K562 (cell line): ENCODE results near the gene MYO3B. TPM values are rescaled to one million over a fixed set of nuclear protein-coding genes. Genes with fewer than 3 reads are reported as not detected.

Experiments
- ATAC-seq: fragments of 200-7000 bp; cut with Tn5 transposase; 3 replicates; pipeline ENCODE4 v1.9.1; 2020; ENCODE audit warnings: moderate library complexity
- BruUV-seq: library from RNA; stranded (reverse); fragments of 400-500 nt; replicated peaks from 2 replicates; lab custom pipeline; 2021; lab: Mats Ljungman, UMichigan
- CTCF ChIA-PET: fragments of 300-600 bp; formaldehyde crosslinking; extraction: SDS; loops from one replicate; lab custom pipeline; 2021; ENCODE audit warnings: low intra/inter-chr PET ratio; lab: Yijun Ruan, JAX
- POLR2A ChIA-PET: fragments of 300-600, 350-650 bp; sonication (Branson Sonifier 250); formaldehyde crosslinking; extraction: SDS; loops from one replicate; lab custom pipeline; 2021; ENCODE audit warnings: antibody characterized with exemption, inconsistent platforms; lab: Yijun Ruan, JAX
- DNase-seq, 4 experiments: peaks; one replicate each; pipeline versions ENCODE4 v3.0.0 to v3.0.0-alpha.2; 2011 to 2018; ENCODE audit warnings: low spot score in 3 of 4, mixed read lengths in 3 of 4; ENCODE audit errors: extremely low read depth in 1 of 4
- FAIRE-seq: peaks from 2 replicates; lab custom pipeline; 2011; peaks lifted over from hg19 to GRCh38; lab: Jason Lieb, UNC
- H2AFZ ChIP-seq: 2 replicates; pipeline ENCODE4 v1.6.0; 2011; ENCODE audit warnings: low read depth, low read length, control low read depth, inconsistent platforms
- H3K27ac ChIP-seq: fragments of 200-600 bp; 3 replicates; pipeline ENCODE4 v1.8.0; 2011; ENCODE audit warnings: low read depth, mild to moderate bottlenecking, control low read depth, inconsistent platforms, low read length, moderate library complexity, mixed read lengths; ENCODE audit errors: extremely low read depth
- H3K27me3 ChIP-seq, 2 experiments: fragments of 300-600 bp in 1 of 2; 2 replicates in 1 of 2; 3 replicates in 1 of 2; pipeline versions ENCODE4 v1.6.0 to v1.8.0; 2011; ENCODE audit warnings: inconsistent platforms in 2 of 2, low read length in 2 of 2, mild to moderate bottlenecking in 1 of 2, mixed read lengths in 1 of 2, moderate library complexity in 1 of 2; ENCODE audit not compliant: control insufficient read depth in 2 of 2, insufficient read depth in 2 of 2
- H3K36me3 ChIP-seq: fragments of 300-600 bp; 3 replicates; pipeline ENCODE4 v1.8.0; 2011; ENCODE audit warnings: mild to moderate bottlenecking, low read length, inconsistent platforms; ENCODE audit not compliant: control insufficient read depth, insufficient read depth
- H3K4me1 ChIP-seq, 2 experiments: fragments of 200-600 bp in 1 of 2; replicated peaks in 1 of 2; 2 replicates in 1 of 2; 3 replicates in 1 of 2; pipeline versions ENCODE4 v1.5.1 to v1.8.0; 2011; ENCODE audit warnings: inconsistent platforms in 2 of 2, low read length in 2 of 2, mild to moderate bottlenecking in 1 of 2, mixed read lengths in 1 of 2, moderate library complexity in 1 of 2; ENCODE audit not compliant: control insufficient read depth in 2 of 2, insufficient read depth in 2 of 2
- H3K4me2 ChIP-seq: 2 replicates; pipeline ENCODE4 v1.6.1; 2011; ENCODE audit warnings: low read length, control low read depth, inconsistent platforms, mixed read lengths; ENCODE audit not compliant: insufficient read depth
- H3K4me3 ChIP-seq: fragments of 200-600 bp; sonication (generic), shearing (Covaris generic); 2 replicates; pipeline ENCODE4 v1.5.1; 2016; ENCODE audit warnings: control low read depth, inconsistent platforms
- H3K79me2 ChIP-seq: fragments of 200-600 bp; 3 replicates; pipeline ENCODE4 v1.8.0; 2011; ENCODE audit warnings: low read length, inconsistent platforms; ENCODE audit not compliant: control insufficient read depth, insufficient read depth
- H3K9ac ChIP-seq, 2 experiments: 2 replicates each; pipeline versions ENCODE4 v1.6.0 to v1.6.1; 2011; ENCODE audit warnings: low read depth in 2 of 2, low read length in 2 of 2, control low read depth in 1 of 2, inconsistent platforms in 1 of 2, mild to moderate bottlenecking in 1 of 2, mixed read lengths in 1 of 2; ENCODE audit not compliant: insufficient read depth in 1 of 2
- H3K9me1 ChIP-seq: one replicate; pipeline ENCODE4 v1.6.0; 2011; ENCODE audit warnings: inconsistent platforms, mild to moderate bottlenecking, low read length, moderate library complexity; ENCODE audit not compliant: control insufficient read depth, insufficient read depth
- H3K9me3 ChIP-seq: replicated peaks from 2 replicates; pipeline ENCODE4 v1.5.1; 2011; ENCODE audit warnings: low read depth, low read length, inconsistent platforms; ENCODE audit not compliant: control insufficient read depth, insufficient read depth
- H4K20me1 ChIP-seq: replicated peaks from 2 replicates; pipeline ENCODE4 v1.6.1; 2011; ENCODE audit warnings: low read length, inconsistent platforms, mixed read lengths; ENCODE audit not compliant: control insufficient read depth, insufficient read depth
- BRCA1 ChIP-seq, 2 experiments: fragments of 450-650 bp in 1 of 2; sonication (generic) in 1 of 2; formaldehyde crosslinking in 1 of 2; IDR thresholded peaks; 2 replicates each; pipeline versions ENCODE4 v1.5.0 to v1.6.1; 2017 to 2020; ENCODE audit warnings: mild to moderate bottlenecking in 1 of 2, missing genetic modification reagents in 1 of 2
- CCNT2 ChIP-seq: IDR thresholded peaks from 2 replicates; pipeline ENCODE4 v1.6.1; 2011; ENCODE audit warnings: borderline replicate concordance, low read depth, mild to moderate bottlenecking, moderate library complexity, mixed read lengths, low read length; ENCODE audit not compliant: insufficient read length; ENCODE audit errors: extremely low read depth
- GTF2F1 ChIP-seq: IDR thresholded peaks from 2 replicates; pipeline ENCODE4 v1.6.1; 2011; ENCODE audit warnings: low read depth, low read length, improper control_type of control experiment
- HEY1 ChIP-seq: fragments of 250-450 bp; sonication (Bioruptor Pico); IDR thresholded peaks from 2 replicates; pipeline ENCODE4 v1.5.0; 2020; ENCODE audit warnings: mild to moderate bottlenecking, moderate library complexity, borderline replicate concordance
- MED1 ChIP-seq: sonication (generic); formaldehyde crosslinking; IDR thresholded peaks from 2 replicates; pipeline ENCODE4 v1.8.1; 2023; ENCODE audit warnings: missing genetic modification reagents, borderline replicate concordance
- MYC ChIP-seq, 2 experiments: fragments of 250-450 bp in 1 of 2; sonication (Bioruptor Pico) in 1 of 2; IDR thresholded peaks; 2 replicates each; pipeline versions ENCODE4 v1.5.1 to v1.6.1; 2012 to 2021; ENCODE audit warnings: low read depth in 2 of 2, borderline replicate concordance in 1 of 2, improper control_type of control experiment in 1 of 2, low read length in 1 of 2, mild to moderate bottlenecking in 1 of 2, moderate library complexity in 1 of 2
- NFYB ChIP-seq: IDR thresholded peaks from 2 replicates; pipeline ENCODE4 v1.6.1; 2011; ENCODE audit warnings: mild to moderate bottlenecking, moderate library complexity; ENCODE audit not compliant: insufficient read length; ENCODE audit errors: extremely low read depth
- OTX1 ChIP-seq: fragments of 450-650 bp; formaldehyde crosslinking; IDR thresholded peaks from 2 replicates; pipeline ENCODE4 v1.4.0; 2022; ENCODE audit warnings: mild to moderate bottlenecking
- PKNOX1 ChIP-seq: fragments of 450-650 bp; IDR thresholded peaks from 2 replicates; pipeline ENCODE4 v1.6.1; 2016
- RFX5 ChIP-seq: IDR thresholded peaks from 2 replicates; pipeline ENCODE4 v1.6.1; 2011; ENCODE audit warnings: low read depth, mild to moderate bottlenecking, improper control_type of control experiment, low read length
- TAF7 ChIP-seq: fragments of 450-650 bp; IDR thresholded peaks from 2 replicates; pipeline ENCODE4 v1.6.1; 2016; ENCODE audit warnings: missing genetic modification characterization, missing compliant biosample characterization
- YY1 ChIP-seq, 3 experiments: IDR thresholded peaks; 2 replicates each; pipeline ENCODE4 v1.6.1; 2011; ENCODE audit warnings: low read length in 2 of 3, mild to moderate bottlenecking in 2 of 3, moderate library complexity in 2 of 3, borderline replicate concordance in 1 of 3, control low read depth in 1 of 3, low read depth in 1 of 3; ENCODE audit not compliant: insufficient read depth in 3 of 3, insufficient replicate concordance in 2 of 3, control insufficient read depth in 1 of 3, insufficient read length in 1 of 3; ENCODE audit errors: extremely low read depth in 1 of 3
- ZBTB17 ChIP-seq: fragments of 450-650 bp; formaldehyde crosslinking; IDR thresholded peaks from 2 replicates; pipeline ENCODE4 v1.4.0; 2020; ENCODE audit warnings: mild to moderate bottlenecking
- ZKSCAN8 ChIP-seq: fragments of 200-800 bp; sonication (Bioruptor generic); IDR thresholded peaks from 2 replicates; pipeline ENCODE4 v1.6.1; 2016; ENCODE audit warnings: missing genetic modification characterization, missing compliant biosample characterization
- ZNF239 ChIP-seq: fragments of 250-450 bp; sonication (Bioruptor Pico); IDR thresholded peaks from 2 replicates; pipeline ENCODE4 v1.4.0; 2020; ENCODE audit warnings: mild to moderate bottlenecking
- ZNF347 ChIP-seq: fragments of 450-650 bp; formaldehyde crosslinking; IDR thresholded peaks from 2 replicates; pipeline ENCODE4 v1.4.0; 2020; ENCODE audit warnings: low read depth, mild to moderate bottlenecking, moderate library complexity
- WGBS: fragments of 100-300 bp; shearing (Covaris generic); methylation state at CpG from one replicate; pipeline ENCODE4 v1.1.6; 2016; ENCODE audit warnings: low coverage, mixed read lengths; ENCODE audit not compliant: insufficient coverage; ENCODE audit errors: missing lambda C conversion rate; 5-methylcytosine and 5-hydroxymethylcytosine counted together
- in situ Hi-C: fragments of 300-500 bp; cut with MboI; formaldehyde crosslinking; loops from 4 replicates; pipeline ENCODE4 v1.15.0; 2018; ENCODE audit warnings: inconsistent platforms, mixed read lengths
- intact Hi-C: fragments of 100-400 bp; cut with micrococcal nuclease; formaldehyde crosslinking; loops from 2 replicates; pipeline ENCODE4 v1.14.2; 2022
- polyA plus RNA-seq, 8 experiments: library from polyadenylated mRNA; depleted of rRNA in 4 of 8; stranded (reverse) in 5 of 8; unstranded in 3 of 8; fragments of >200 nt; fragmentation: Nextera tagmentation in 2 of 8; fragmentation: Illumina TruSeq in 1 of 8; extraction: Ambion mirVana in 2 of 8; extraction: Trizol in 1 of 8; gene quantifications; 2 replicates each; pipeline versions ENCODE4 v1.2.1 to v1.2.3, GENCODE V29; 2011 to 2014; ENCODE audit warnings: inconsistent platforms in 1 of 8, missing spikeins in 1 of 8
- total RNA-seq, 7 experiments: library from RNA; depleted of rRNA in 6 of 7; stranded (reverse); fragments of >200 nt in 6 of 7; fragmentation: Illumina TruSeq in 2 of 7; extraction: Trizol in 2 of 7; gene quantifications; 2 replicates each; pipeline versions ENCODE4 v1.2.1 to v1.2.3, GENCODE V29; 2011 to 2021; ENCODE audit warnings: low replicate concordance in 1 of 7

MYO3B gene
- total and polyA plus RNA-seq, 9 of the 15 experiments (the other 6 are each of a cell fraction or from before 2014, with no cell fraction given): 2.7 to 6.5 (median 3.6) TPM

- TF ChIP-seq PKNOX1: peak; percentile 53; the same call in 1 of the 2 replicates
These were observed 183.4 kb downstream of the MYO3B start (continued) for GRCh38 chr2:170361090-170361936.

- no TSS peak for BruUV-seq
- Histone ChIP-seq H3K27ac (peak overlapping the region; percentile 75), H3K9me1 (no peaks in the 10 kb centered on the region), H3K9ac (peak overlapping the region in 1 of 2 experiments; percentile 58; a peak in 2 of 4 replicates), H3K27me3 (no peaks in the 10 kb centered on the region), H4K20me1 (no peaks in the 10 kb centered on the region), H2AFZ (peak overlapping the region; percentile 94), H3K79me2 (peaks cover 7% of the 10 kb centered on the region; the same call in 1 of the 3 replicates), H3K4me3 (no peak overlapping the region), H3K4me2 (peak overlapping the region; percentile 78), H3K4me1 (peaks cover 0 to 56% of the 10 kb centered on the region in 2 experiments; a peak in 4 of 5 replicates), H3K9me3 (no peaks in the 10 kb centered on the region), H3K36me3 (no peaks in the 10 kb centered on the region)
- FAIRE-seq (no peak), ATAC-seq (no peak), DNase-seq (peak in 1 of 4 experiments; percentile 34)
- 55% methylated on average over 3 of the region's 3 CpGs for WGBS
- ChIA-PET POLR2A (interaction anchor here (0.6 to 1.7 kb wide), 5 partner anchors 22 to 446 kb away, joined by 3 to 6 read pairs (median 3); no protein-coding TSS in a partner anchor), CTCF (interaction anchor here (0.7 to 2.4 kb wide), 3 partner anchors 127 to 452 kb away, joined by 4 to 17 read pairs (median 4); no protein-coding TSS in a partner anchor)
- in situ Hi-C loops: loop anchor here (5.0 to 10.0 kb wide), 2 partner anchors 125 to 452 kb away; partner anchors contain the start of gene GAD1
- intact Hi-C loops: loop anchor here (5.0 to 10.0 kb wide), 4 partner anchors 358 to 910 kb away; partner anchors contain the start of genes METTL5 and UBR3
- 0 out of 2 replicates have a peak, but pooled peaks have one; percentile 63 for TF ChIP-seq ZNF239 (CRISPR knock-in tag)
- 0 out of 2 replicates have a peak, but pooled peaks have one; percentile 13 for TF ChIP-seq HEY1 (CRISPR knock-in tag)
- no peak for TF ChIP-seq MED1 (CRISPR knock-in tag)
- peak; percentile 32; the same call in 1 of the 2 replicates for TF ChIP-seq TAF7 (tag)
- peak; percentile 78 for TF ChIP-seq ZBTB17 (CRISPR knock-in tag)
- TF ChIP-seq GTF2F1: no peak
- no peak for TF ChIP-seq NFYB
- 0 out of 2 replicates have a peak, but pooled peaks have one; percentile 20 for TF ChIP-seq ZKSCAN8
- 0 out of 2 replicates have a peak, but pooled peaks have one; percentile 34 for TF ChIP-seq ZNF347 (CRISPR knock-in tag)
- 0 out of 2 replicates have a peak, but pooled peaks have one; percentile 34 for TF ChIP-seq OTX1
- peak in 1 of 3 experiments; percentile 81 for TF ChIP-seq YY1 (IDR thresholded peaks at IDR 0.05; ENCODE audit: borderline replicate concordance in 1 of 3, control insufficient read depth in 1 of 3, extremely low read depth in 1 of 3, insufficient read depth in 3 of 3, insufficient read length in 1 of 3, insufficient replicate concordance in 2 of 3, low read depth in 1 of 3, low read length in 2 of 3)
- TF ChIP-seq MYC (IDR thresholded peaks at IDR 0.05; ENCODE audit: low read depth, low read length): peak; percentile 46
- 0 out of 2 replicates have a peak, but pooled peaks have one; percentile 22 for TF ChIP-seq MYC (CRISPR knock-in tag; IDR thresholded peaks at IDR 0.05; ENCODE audit: borderline replicate concordance, low read depth)
- no peak for TF ChIP-seq RFX5
- TF ChIP-seq CCNT2: no peak
- TF ChIP-seq BRCA1 (IDR thresholded peaks at IDR 0.05): no peak
- TF ChIP-seq BRCA1 (CRISPR knock-in tag; IDR thresholded peaks at IDR 0.05): no peak
These were observed 184.4 kb downstream of the MYO3B start for GRCh38 chr2:170362313-170362870.
